ENCODE data around the gene YBX1. TPM values are rescaled to one million over a fixed set of nuclear protein-coding genes. Genes with fewer than 3 reads are reported as not detected.

Gene YBX1
- total and polyA plus RNA-seq, 2 of the 13 experiments (the other 11 are each of a cell fraction or from before 2014, with no cell fraction given), result 339 to 628 TPM

DNA sequence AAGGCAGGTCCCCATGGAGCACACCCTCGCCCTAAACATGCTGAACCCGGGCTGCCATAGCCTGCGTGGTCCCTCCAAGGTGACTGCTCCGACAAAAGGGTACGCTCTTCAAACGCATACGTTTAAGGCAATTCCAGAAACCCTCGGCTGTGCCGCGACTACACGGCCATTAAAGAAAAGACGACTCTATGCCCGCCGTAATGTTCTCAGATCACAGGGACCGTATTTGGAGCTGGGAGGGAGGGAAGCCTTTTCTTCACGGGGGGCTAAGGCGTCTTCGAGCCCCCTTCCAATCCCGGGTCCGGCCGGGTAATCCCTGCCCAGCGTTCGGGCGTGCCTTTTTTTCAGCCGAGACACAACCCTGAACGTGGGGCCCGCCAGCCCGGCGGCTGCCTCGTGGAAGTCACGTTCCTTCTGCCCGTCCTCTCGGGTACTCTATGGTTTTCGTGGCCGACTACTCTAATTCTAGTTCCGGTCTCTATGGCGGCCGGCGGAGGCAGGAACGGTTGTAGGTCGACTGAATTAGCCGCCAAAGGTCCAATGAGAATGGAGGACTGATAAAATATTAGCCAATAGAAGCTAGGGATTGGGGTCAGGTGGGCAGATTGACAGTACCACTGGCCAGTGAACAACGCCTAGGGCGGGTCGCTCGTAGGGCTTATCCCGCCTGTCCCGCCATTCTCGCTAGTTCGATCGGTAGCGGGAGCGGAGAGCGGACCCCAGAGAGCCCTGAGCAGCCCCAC lies at the start of gene YBX1 (continued):
- TF ChIP-seq ZNF441 (CRISPR knock-in tag; IDR thresholded peaks at IDR 0.05; ENCODE audit: borderline replicate concordance), result peak; percentile 39; the same call in 1 of the 2 replicates
- TF ChIP-seq ZNF607 (CRISPR knock-in tag; IDR thresholded peaks at IDR 0.05; ENCODE audit: borderline replicate concordance), result no peak
- peak; percentile 82 for TF ChIP-seq HOXA3 (CRISPR knock-in tag; IDR thresholded peaks at IDR 0.05)
- no peak for TF ChIP-seq ZNF674 (CRISPR knock-in tag; IDR thresholded peaks at IDR 0.05; ENCODE audit: low read depth)
- 0 out of 2 replicates have a peak, but pooled peaks have one; percentile 29 for TF ChIP-seq ZFP37 (CRISPR knock-in tag; IDR thresholded peaks at IDR 0.05; ENCODE audit: borderline replicate concordance)
- TF ChIP-seq PITX1 (CRISPR knock-in tag; IDR thresholded peaks at IDR 0.05), result peak; percentile 66; the same call in 1 of the 2 replicates
- TF ChIP-seq ZNF737 (CRISPR knock-in tag; IDR thresholded peaks at IDR 0.05; ENCODE audit: borderline replicate concordance), result no peak
- TF ChIP-seq, protein P1, sequence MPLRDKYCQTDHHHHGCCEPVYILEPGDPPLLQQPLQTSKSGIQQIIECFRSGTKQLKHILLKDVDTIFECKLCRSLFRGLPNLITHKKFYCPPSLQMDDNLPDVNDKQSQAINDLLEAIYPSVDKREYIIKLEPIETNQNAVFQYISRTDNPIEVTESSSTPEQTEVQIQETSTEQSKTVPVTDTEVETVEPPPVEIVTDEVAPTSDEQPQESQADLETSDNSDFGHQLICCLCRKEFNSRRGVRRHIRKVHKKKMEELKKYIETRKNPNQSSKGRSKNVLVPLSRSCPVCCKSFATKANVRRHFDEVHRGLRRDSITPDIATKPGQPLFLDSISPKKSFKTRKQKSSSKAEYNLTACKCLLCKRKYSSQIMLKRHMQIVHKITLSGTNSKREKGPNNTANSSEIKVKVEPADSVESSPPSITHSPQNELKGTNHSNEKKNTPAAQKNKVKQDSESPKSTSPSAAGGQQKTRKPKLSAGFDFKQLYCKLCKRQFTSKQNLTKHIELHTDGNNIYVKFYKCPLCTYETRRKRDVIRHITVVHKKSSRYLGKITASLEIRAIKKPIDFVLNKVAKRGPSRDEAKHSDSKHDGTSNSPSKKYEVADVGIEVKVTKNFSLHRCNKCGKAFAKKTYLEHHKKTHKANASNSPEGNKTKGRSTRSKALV (CRISPR knock-in tag; IDR thresholded peaks at IDR 0.05), result no peak
- TF ChIP-seq TOPORS (CRISPR knock-in tag; IDR thresholded peaks at IDR 0.05), result no peak
- TF ChIP-seq, protein P2, sequence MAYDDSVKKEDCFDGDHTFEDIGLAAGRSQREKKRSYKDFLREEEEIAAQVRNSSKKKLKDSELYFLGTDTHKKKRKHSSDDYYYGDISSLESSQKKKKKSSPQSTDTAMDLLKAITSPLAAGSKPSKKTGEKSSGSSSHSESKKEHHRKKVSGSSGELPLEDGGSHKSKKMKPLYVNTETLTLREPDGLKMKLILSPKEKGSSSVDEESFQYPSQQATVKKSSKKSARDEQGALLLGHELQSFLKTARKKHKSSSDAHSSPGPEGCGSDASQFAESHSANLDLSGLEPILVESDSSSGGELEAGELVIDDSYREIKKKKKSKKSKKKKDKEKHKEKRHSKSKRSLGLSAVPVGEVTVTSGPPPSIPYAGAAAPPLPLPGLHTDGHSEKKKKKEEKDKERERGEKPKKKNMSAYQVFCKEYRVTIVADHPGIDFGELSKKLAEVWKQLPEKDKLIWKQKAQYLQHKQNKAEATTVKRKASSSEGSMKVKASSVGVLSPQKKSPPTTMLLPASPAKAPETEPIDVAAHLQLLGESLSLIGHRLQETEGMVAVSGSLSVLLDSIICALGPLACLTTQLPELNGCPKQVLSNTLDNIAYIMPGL (CRISPR knock-in tag; IDR thresholded peaks at IDR 0.05; ENCODE audit: borderline replicate concordance in 1 of 2, low read depth in 1 of 2), result peak; percentile 75 to 78; a peak in 2 of 4 replicates
- TF ChIP-seq FOXM1 (CRISPR knock-in tag; IDR thresholded peaks at IDR 0.05), result no peak
- TF ChIP-seq, protein P3, sequence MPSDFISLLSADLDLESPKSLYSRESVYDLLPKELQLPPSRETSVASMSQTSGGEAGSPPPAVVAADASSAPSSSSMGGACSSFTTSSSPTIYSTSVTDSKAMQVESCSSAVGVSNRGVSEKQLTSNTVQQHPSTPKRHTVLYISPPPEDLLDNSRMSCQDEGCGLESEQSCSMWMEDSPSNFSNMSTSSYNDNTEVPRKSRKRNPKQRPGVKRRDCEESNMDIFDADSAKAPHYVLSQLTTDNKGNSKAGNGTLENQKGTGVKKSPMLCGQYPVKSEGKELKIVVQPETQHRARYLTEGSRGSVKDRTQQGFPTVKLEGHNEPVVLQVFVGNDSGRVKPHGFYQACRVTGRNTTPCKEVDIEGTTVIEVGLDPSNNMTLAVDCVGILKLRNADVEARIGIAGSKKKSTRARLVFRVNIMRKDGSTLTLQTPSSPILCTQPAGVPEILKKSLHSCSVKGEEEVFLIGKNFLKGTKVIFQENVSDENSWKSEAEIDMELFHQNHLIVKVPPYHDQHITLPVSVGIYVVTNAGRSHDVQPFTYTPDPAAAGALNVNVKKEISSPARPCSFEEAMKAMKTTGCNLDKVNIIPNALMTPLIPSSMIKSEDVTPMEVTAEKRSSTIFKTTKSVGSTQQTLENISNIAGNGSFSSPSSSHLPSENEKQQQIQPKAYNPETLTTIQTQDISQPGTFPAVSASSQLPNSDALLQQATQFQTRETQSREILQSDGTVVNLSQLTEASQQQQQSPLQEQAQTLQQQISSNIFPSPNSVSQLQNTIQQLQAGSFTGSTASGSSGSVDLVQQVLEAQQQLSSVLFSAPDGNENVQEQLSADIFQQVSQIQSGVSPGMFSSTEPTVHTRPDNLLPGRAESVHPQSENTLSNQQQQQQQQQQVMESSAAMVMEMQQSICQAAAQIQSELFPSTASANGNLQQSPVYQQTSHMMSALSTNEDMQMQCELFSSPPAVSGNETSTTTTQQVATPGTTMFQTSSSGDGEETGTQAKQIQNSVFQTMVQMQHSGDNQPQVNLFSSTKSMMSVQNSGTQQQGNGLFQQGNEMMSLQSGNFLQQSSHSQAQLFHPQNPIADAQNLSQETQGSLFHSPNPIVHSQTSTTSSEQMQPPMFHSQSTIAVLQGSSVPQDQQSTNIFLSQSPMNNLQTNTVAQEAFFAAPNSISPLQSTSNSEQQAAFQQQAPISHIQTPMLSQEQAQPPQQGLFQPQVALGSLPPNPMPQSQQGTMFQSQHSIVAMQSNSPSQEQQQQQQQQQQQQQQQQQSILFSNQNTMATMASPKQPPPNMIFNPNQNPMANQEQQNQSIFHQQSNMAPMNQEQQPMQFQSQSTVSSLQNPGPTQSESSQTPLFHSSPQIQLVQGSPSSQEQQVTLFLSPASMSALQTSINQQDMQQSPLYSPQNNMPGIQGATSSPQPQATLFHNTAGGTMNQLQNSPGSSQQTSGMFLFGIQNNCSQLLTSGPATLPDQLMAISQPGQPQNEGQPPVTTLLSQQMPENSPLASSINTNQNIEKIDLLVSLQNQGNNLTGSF (CRISPR knock-in tag; IDR thresholded peaks at IDR 0.05), result no peak
- no peak for TF ChIP-seq ZNF563 (CRISPR knock-in tag; IDR thresholded peaks at IDR 0.05)
- TF ChIP-seq JARID2 (CRISPR knock-in tag; IDR thresholded peaks at IDR 0.05; ENCODE audit: insufficient replicate concordance), result no peak
- peak; percentile 87 for TF ChIP-seq PHF8 (CRISPR knock-in tag; IDR thresholded peaks at IDR 0.05)
- TF ChIP-seq HNRNPK (IDR thresholded peaks at IDR 0.05; ENCODE audit: low read depth, low read length, poor library complexity, severe bottlenecking), result peak; percentile 2
- TF ChIP-seq FOXK2 (IDR thresholded peaks at IDR 0.05), result no peak
- no peak for TF ChIP-seq ZNF615 (CRISPR knock-in tag; IDR thresholded peaks at IDR 0.05; ENCODE audit: borderline replicate concordance)
- TF ChIP-seq TOE1 (CRISPR knock-in tag; IDR thresholded peaks at IDR 0.05), result no peak
- TF ChIP-seq IKZF1 (IDR thresholded peaks at IDR 0.05), result no peak

Data from HepG2 (cell line).